ENCODE measurements around the gene TTC39C. TPM values are rescaled to one million over a fixed set of nuclear protein-coding genes. Genes with fewer than 3 reads are reported as not detected.

Gene TTC39C
- total and polyA plus RNA-seq, 3 donors from 2014 or later, result 57.7 to 70.4 (median 68.3) TPM

DNA sequence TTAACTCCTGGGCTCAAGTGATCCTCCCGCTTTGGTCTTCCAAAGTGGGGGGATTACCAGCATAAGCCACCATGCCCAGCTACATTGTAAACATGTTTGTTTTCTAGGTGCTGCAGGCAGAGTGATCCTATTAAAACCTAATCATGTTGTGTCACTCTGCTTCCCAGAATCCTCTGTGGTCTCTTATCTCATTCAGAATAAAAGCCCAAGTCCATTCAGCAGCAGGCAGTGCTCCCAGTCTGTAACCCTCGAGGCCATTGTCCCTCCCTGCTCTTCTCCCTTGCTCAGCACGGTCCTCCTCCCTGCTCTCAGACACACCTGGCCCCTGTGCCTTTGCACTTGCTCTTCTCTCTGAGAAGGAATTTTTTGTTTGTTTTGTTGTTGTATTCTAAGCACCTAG is 113.2 kb downstream of the TTC39C start:
- 80 to 82% methylated on average over 3 of the region's 3 CpGs for WGBS, 2 donors
- Histone ChIP-seq H3K36me3 (ENCODE audit: low read depth, missing control alignments) (no peaks in the 10 kb centered on the region), H3K4me1 (peaks cover 10% of the 10 kb centered on the region), H3K9me3 (no peaks in the 10 kb centered on the region), H3K27me3 (no peaks in the 10 kb centered on the region), H3K27ac (no peak overlapping the region), H3K4me3 (no peak overlapping the region)
- TF ChIP-seq CTCF (IDR thresholded peaks at IDR 0.05) (no peak), POLR2A (IDR thresholded peaks at IDR 0.05) (no peak)
- DNase-seq, result no peak
- intact Hi-C loops (cut with DNase I; ENCODE audit: low total_unique reads), result no loop called here

DNA sequence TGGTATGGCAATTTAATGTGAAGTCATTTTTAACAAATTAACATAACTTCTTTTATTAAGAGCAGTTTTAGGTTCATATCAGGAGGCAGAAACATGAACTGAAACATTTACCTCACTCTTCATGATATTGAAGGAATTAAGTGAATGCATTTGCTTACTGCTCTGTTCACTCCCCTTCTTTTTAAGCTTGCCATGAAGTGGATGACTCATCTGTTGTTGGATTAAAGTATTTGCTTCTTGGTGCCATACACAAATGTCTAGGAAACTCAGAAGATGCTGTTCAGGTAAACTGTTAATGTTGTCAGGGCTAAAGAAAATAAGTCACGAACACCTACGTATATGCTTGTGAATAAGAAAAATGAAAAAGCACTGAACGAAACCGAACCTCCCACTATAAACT is 114.1 kb downstream of the TTC39C start:
- Histone ChIP-seq H3K9me3 (no peaks in the 10 kb centered on the region), H3K27ac (no peak overlapping the region), H3K36me3 (ENCODE audit: low read depth, missing control alignments) (no peaks in the 10 kb centered on the region), H3K27me3 (no peaks in the 10 kb centered on the region), H3K4me3 (no peak overlapping the region), H3K4me1 (peaks cover 10% of the 10 kb centered on the region)
- intact Hi-C loops (cut with DNase I; ENCODE audit: low total_unique reads), result no loop called here
- no peak for DNase-seq
- 96 to 97% methylated on average over 4 of the region's 4 CpGs for WGBS, 2 donors
- TF ChIP-seq CTCF (IDR thresholded peaks at IDR 0.05) (no peak), POLR2A (IDR thresholded peaks at IDR 0.05) (no peak)

GRCh38 chr18:24130494-24130893 is 115.9 kb downstream of the TTC39C start:
- Histone ChIP-seq H3K4me3 (no peak overlapping the region), H3K4me1 (peaks cover 10% of the 10 kb centered on the region), H3K9me3 (no peaks in the 10 kb centered on the region), H3K27me3 (no peaks in the 10 kb centered on the region), H3K27ac (no peak overlapping the region), H3K36me3 (ENCODE audit: low read depth, missing control alignments) (no peaks in the 10 kb centered on the region)
- TF ChIP-seq CTCF (IDR thresholded peaks at IDR 0.05) (no peak), POLR2A (IDR thresholded peaks at IDR 0.05) (no peak)
- no peak for DNase-seq
- intact Hi-C loops (cut with DNase I; ENCODE audit: low total_unique reads), result no loop called here
- WGBS, 2 donors, result 90 to 93% methylated on average over 2 of the region's 2 CpGs

DNA sequence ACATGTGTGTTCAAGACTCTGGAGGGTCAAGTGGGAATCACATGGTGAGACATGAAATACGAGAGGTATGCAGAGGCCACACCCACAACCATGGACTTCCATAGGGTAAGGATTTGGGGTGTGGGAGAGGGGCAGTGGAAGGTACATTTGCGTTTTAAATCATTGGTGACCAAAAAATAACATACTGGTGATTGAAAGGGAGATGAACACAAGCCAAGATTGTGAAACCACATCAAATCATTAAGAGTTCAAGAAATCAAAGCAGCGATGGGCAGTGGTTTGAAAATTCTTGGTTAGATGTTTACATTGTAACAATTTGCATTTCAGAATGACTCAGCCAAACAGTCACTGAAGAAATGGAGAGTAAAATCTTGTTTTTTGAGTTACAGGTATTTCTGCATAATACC is 122.4 kb downstream of the TTC39C start:
- DNase-seq, result no peak
- Histone ChIP-seq H3K4me1 (no peaks in the 10 kb centered on the region), H3K4me3 (no peak overlapping the region), H3K36me3 (ENCODE audit: low read depth, missing control alignments) (no peaks in the 10 kb centered on the region), H3K27ac (no peak overlapping the region), H3K27me3 (no peaks in the 10 kb centered on the region), H3K9me3 (no peaks in the 10 kb centered on the region)
- TF ChIP-seq CTCF (IDR thresholded peaks at IDR 0.05), result no peak
- TF ChIP-seq POLR2A (IDR thresholded peaks at IDR 0.05), result no peak
- intact Hi-C loops (cut with DNase I; ENCODE audit: low total_unique reads), result no loop called here
- 47% methylated on average over 3 of the region's 3 CpGs for WGBS, 2 donors

- DNase-seq, result no peak
- Histone ChIP-seq H3K27ac (peak overlapping the region in 1 of 2 donors; percentile 74), H3K36me3 (ENCODE audit: low read depth, missing control alignments) (no peaks in the 10 kb centered on the region), H3K27me3 (no peaks in the 10 kb centered on the region), H3K9me3 (no peaks in the 10 kb centered on the region), H3K4me1 (no peaks in the 10 kb centered on the region), H3K4me3 (peak overlapping the region; percentile 52 to 79)
- 16 to 25% methylated on average over 7 of the region's 7 CpGs for WGBS, 2 donors
- TF ChIP-seq CTCF (IDR thresholded peaks at IDR 0.05), result no peak
- intact Hi-C loops (cut with DNase I; ENCODE audit: low total_unique reads), result no loop called here
These were observed 123.8 kb downstream of the TTC39C start for GRCh38 chr18:24138409-24138788.
